SHP77 (cell line): ENCODE results near the gene NSRP1.
"Not testable (repeated sequence)": the region's sequence is repeated elsewhere in the genome, so short reads cannot be mapped to it uniquely, and the experiment has no call there.

Source experiments
- DNase-seq, 2 experiments: peaks; one replicate each; lab custom pipeline; 2025; lab: John Stamatoyannopoulos, UW

The NSRP1 gene

DNA sequence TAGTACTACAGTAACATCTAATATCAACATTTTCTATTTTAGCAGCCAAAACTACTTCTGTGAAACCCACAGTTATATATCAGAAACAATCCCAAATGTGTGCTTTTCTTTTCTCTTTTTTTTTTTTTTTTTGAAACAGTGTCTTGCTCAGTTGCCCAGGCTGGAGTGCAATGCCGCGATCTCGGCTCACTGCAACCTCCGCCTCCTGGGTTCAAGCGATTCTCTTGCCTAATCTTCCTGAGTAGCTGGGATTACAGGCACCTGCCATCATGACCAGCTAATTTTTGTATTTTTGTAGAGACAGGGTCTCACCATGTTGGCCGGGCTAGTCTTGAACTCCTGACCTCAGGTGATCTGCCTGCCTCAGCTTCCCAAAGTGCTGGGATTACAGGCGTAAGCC is 2.0 kb downstream of the NSRP1 start:
- not testable (repeated sequence) for DNase-seq

DNA sequence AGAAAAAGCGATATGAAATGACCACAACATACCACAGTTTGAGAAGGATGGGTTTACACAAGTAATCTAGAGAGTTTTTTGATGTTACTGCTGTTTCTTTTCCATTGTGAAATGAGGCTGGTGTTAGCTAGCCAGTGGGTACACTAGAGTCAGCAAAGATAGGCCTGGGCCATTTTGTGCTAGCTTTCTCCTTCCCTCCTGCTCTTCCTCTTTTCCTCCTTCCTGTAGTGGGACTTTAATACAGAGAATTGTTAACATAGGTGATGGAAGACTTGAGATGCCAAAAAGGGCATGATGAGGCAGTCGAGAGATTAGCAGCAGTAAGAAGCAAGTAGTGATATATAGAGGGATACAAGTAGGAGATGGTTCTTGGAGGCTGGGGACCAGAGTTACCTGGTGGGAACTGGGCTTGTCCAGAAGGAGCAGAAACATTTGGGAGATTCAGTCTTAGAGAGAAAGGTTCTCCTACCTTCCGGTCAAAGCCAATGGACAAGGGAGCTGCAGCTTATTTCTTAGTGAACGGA is 7.7 kb downstream of the NSRP1 start:
- DNase-seq: no peak

- no peak for DNase-seq
These were observed 13.5 kb downstream of the NSRP1 start for GRCh38 chr17:30130121-30130520.

- no peak for DNase-seq
These were observed 16.0 kb downstream of the NSRP1 start for GRCh38 chr17:30132615-30133014.

DNA sequence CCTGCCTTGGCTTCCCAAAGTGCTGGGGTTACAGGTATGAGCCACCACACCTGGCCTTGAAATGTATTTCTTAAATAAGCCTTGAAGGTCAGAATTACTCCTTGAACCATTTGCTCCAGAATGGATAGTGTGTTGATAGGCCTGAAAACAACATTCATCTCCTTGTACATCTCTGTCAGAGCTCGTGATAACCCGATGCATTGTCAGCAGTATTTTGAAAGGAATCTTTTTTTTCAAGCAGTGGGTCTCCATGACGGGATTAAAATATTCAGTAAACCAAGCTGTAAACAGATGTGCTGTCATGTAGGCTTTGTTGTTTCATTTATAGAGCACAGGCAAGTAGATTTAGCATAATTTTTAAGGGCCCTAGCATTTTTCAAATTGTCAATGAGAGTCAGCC is 16.6 kb downstream of the NSRP1 start:
- no peak for DNase-seq

DNA sequence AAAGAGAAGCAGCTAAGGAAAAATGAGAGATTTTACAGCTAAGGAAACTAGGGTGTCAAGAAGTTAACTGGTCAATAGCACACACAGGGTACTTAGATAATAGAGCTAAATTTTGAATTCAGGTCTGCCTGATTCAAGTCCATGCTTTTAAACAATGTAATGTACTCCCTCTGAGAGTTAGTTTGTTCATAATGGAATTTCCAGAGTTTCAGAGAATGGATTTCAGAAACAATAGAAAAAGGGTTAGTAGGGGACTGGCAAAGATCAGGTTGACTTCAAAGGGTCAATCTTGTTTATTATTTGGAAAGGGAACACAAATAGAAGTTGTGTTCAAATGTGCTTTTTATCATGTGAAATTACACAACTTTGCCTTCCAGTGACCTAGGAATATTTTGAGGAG is 17.9 kb downstream of the NSRP1 start:
- no peak for DNase-seq

- no peak for DNase-seq
These were observed 20.5 kb downstream of the NSRP1 start for GRCh38 chr17:30137158-30137557.

- DNase-seq: not testable (repeated sequence)
These were observed 31.2 kb downstream of the NSRP1 start for GRCh38 chr17:30147860-30148259.

- DNase-seq: no peak
These were observed 31.8 kb downstream of the NSRP1 start for GRCh38 chr17:30148376-30148775.

DNA sequence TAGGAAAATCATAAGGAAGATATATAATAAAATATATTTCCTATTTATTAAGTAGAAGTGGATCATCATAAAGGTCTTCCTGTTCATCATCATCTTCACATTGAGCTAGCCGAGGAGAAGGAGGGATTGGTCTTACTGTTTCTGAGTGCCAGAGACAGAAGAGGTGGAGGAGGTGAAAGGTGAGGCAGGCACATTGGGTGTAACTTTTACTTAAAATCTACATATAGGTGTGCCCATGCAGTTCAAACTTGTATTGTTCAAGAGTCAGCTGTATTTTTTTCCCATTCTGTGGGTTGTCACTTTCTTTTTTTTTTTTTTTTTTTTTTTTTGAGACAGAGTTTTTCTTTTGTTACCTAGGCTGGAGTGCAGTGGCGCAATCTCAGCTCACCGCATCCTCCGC is 34.9 kb downstream of the NSRP1 start:
- no peak for DNase-seq

DNA sequence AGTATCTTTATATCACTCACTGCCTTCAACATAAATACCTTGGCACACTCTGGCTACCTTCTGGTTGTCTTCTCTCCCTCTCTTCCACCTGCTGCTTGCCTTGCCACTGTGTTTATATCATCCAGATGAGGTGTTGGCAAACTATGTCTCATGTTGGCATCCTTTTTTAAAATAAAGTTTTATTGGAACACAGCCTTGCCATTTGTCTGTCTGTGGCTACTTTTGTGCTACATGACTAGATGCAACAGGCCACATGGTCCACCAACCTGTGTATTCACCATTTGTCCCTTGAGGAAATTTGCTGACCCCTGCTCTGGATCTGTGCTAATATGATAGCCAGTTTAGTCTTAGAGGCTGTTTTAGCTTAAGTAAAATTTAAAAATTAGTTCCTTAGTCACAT is 36.8 kb downstream of the NSRP1 start:
- DNase-seq: no peak

DNA sequence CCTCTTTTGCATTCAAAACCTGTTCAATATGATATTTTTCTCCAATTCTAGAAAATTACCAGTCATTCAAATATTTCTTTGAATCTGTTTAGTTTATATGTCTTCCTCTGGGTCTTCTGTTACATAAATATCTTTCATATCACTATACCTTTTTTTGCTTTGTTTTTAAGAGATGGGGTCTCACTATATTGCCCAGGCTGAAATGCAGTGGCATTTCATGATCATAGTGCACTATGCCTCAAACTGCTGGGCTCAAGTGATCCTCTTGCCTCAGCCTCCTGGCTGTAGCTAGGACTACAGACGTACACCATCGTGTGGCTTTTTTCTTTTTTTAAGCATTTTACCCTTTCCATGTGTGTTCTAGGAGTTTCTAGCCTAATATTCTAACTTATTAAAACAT is 38.8 kb downstream of the NSRP1 start:
- no peak for DNase-seq

DNA sequence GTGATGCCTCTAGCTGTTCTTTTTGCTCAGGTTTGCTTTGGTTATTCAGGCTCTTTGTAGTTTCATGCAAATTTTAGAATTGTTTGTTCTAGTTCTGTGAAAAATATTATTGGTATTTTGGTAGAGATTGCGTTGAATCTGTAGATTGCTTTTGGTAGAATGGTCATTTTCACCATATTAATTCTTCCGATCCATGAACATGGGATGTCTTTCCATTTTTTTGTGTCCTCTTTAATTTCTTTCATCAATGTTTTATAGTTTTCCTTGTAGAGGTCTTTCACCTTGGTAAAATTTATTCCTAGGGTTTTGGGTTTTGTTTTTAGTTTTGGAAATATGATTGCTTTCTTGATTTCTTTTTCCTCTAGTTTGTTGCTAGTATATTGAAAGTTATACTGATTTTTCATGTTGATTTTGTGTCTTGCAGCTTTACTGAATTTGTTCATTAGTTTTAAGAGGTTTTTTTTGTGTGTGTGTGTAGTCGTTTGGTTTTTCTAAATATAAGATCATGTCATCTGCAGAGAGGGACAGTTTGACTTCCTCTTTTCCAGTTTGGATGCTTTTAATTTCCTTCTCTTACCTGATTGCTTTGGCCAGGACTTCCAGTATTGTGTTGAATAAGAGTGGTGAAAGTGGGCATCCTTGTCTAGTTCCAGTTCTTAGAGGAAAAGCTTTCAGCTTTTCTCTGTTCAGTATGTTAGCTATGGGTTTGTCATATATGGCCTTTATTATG is 42.4 kb downstream of the NSRP1 start:
- no peak for DNase-seq

- no peak for DNase-seq
These were observed 44.0 kb downstream of the NSRP1 start for GRCh38 chr17:30160419-30161172.

- DNase-seq: no peak
These were observed 45.0 kb downstream of the NSRP1 start for GRCh38 chr17:30161601-30162000.

GRCh38 chr17:30164531-30164930 is 47.9 kb downstream of the NSRP1 start:
- no peak for DNase-seq

DNA sequence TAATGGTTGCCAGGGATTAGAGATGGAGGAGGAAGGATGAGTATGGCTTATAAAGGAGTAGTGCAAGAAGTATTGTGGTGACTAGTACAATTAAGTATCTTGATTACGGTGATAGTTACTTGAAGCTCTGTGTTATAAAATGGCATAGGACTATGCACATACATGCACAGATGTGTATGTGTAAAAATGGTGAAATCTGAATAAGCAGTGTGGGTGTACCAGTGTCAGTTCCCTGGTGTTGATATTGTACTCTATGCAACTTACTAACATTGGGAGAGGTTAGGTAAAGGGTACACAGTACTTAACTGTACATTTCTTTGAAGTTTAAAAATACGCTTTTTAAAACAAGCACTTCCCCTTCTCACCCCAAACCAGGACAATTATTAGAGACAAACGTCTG is 48.5 kb downstream of the NSRP1 start:
- no peak for DNase-seq

- no peak for DNase-seq
These were observed 49.3 kb downstream of the NSRP1 start for GRCh38 chr17:30165960-30166359.

DNA sequence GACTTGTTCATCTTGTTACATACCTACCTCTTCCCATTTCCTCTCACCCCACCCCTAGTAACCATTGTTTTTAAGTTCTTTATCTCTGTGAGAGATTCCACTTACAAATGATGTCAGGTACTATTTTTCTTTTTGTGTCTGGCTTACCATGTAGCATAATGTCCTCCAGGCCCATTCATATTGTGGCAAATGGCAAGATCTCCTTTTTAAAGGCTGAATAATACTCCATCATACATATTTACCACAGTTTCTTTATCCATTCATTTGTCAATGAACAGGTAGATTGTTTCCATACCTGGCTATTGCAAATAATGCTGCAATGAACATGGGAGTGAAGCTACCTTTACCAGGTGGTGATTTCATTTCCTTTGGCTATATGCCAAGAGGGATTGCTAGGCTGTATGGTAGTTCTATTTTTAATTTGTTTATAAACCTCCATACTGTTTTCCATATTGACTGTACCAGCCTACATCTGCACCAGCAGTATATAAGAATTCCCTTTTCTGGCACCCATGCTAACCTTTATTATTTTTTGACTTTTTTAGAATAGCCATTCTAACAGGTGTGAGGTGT is 53.9 kb downstream of the NSRP1 start:
- DNase-seq: no peak

DNA sequence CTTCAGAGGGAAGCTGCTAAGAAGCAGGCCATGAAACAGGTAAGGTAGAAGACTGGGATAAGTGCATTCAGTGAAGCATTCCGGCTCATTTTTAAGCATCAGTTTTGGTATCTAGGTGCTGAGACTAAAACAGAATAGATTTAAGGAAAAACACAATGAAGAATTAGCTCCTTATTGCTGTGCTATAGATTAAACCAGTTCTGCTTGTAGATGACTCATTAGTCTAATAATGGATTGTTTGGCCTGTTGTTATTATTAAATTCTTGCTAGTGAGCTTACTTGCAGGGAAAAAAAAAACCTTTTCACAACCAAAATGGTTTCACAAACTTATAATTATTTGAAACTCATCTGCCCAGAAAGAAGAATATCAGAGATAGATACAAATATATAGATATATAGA is 55.9 kb downstream of the NSRP1 start:
- no peak for DNase-seq

- no peak for DNase-seq
These were observed 57.0 kb downstream of the NSRP1 start for GRCh38 chr17:30173649-30174048.

DNA sequence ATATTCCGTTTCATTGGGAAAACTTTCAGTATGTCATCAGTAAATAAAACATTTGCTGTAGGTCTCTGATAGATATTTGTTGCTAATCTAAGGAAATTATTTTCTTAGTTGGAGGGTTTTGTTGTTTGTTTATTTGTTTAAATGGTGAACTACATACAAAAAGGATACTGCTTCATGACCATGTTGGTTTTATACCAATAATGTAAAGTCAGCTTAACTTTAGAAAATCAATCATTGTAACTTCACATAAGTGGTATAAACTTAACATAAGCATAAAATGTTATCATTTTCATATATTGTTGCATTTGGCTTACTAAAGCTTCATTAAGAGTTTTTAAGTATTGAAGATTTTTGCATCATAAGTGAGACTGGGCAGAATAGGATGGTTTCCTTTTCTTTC is 57.9 kb downstream of the NSRP1 start:
- no peak for DNase-seq

DNA sequence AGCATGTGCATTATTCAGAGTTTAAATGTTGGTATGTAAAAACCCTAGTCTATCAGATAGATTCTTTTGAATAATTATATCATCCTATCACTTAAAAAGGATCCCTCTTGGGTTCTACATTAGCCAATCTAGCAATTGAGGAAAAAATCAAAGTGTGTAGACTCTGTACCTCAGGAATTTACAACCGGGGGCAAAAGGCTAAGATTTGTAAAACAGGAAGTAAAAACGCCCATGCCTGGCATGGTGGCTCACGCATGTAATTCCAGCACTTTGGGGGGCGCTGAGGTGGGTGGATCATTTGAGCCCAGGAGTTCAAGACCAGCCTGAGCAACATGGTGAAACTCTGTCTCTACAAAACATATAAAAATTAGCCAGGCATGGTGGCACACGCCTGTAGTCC is 60.2 kb downstream of the NSRP1 start:
- no peak for DNase-seq
